Activated CD8-positive, alpha-beta memory T cell treated with anti-CD3 and anti-CD28 coated beads, Interleukin-2, amount 50 U/mL, for 48 hours (primary cell): ENCODE results near the gene ALAD.
A peak's percentile ranks its signal among the peaks of the same experiment; 100 is the strongest.

ENCODE experiments used
- DNase-seq: peaks from one replicate; pipeline ENCODE4 v3.0.0-alpha.2; 2020

The ALAD gene

GRCh38 chr9:113343732-113344231 lies 57.3 kb downstream of the ALAD start:
- no peak for DNase-seq

- DNase-seq, result no peak
Measured at GRCh38 chr9:113341712-113342410, 59.2 kb downstream of the ALAD start.

- DNase-seq, result peak; percentile 91
Measured at GRCh38 chr9:113340011-113340699, 60.9 kb downstream of the ALAD start, which contains the start of gene WDR31. WDR31 (minus strand) TSS chr9:113340275; CDS start chr9:113332022, 8,253 bp downstream.

GRCh38 chr9:113337714-113338113 lies 63.4 kb downstream of the ALAD start:
- DNase-seq, result no peak
